Measurements from ENCODE around the gene CDK5R1.

Gene CDK5R1

GRCh38 chr17:32487473-32488176 lies 832 bp downstream of the CDK5R1 start:
- no peak for TF ChIP-seq CTCF (IDR thresholded peaks at IDR 0.05)
- peak overlapping the region; percentile 87 for H3K4me3 ChIP-seq
- DNase-seq (ENCODE audit: low spot score): no peak
- peak overlapping the region in 1 of 2 donors; percentile 92 for H3K27ac ChIP-seq

DNA sequence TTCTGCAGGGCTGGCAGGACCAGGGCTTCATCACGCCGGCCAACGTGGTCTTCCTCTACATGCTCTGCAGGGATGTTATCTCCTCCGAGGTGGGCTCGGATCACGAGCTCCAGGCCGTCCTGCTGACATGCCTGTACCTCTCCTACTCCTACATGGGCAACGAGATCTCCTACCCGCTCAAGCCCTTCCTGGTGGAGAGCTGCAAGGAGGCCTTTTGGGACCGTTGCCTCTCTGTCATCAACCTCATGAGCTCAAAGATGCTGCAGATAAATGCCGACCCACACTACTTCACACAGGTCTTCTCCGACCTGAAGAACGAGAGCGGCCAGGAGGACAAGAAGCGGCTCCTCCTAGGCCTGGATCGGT lies 1.4 kb downstream of the CDK5R1 start:
- TF ChIP-seq CTCF (IDR thresholded peaks at IDR 0.05): no peak
- DNase-seq (ENCODE audit: low spot score): no peak
- H3K4me3 ChIP-seq: peak overlapping the region; percentile 87
- no peak overlapping the region for H3K27ac ChIP-seq

- TF ChIP-seq CTCF (IDR thresholded peaks at IDR 0.05): no peak
- no peak overlapping the region for H3K27ac ChIP-seq
- no peak for DNase-seq (ENCODE audit: low spot score)
- H3K4me3 ChIP-seq: no peak overlapping the region
Measured at GRCh38 chr17:32488604-32489180, 1.9 kb downstream of the CDK5R1 start.

- no peak for DNase-seq (ENCODE audit: low spot score)
- H3K27ac ChIP-seq: no peak overlapping the region
Measured at GRCh38 chr17:32489320-32490100, 2.7 kb downstream of the CDK5R1 start.

GRCh38 chr17:32490101-32490482 lies 3.3 kb downstream of the CDK5R1 start:
- no peak for DNase-seq (ENCODE audit: low spot score)
- TF ChIP-seq CTCF (IDR thresholded peaks at IDR 0.05): no peak
- no peak overlapping the region for H3K4me3 ChIP-seq
- H3K27ac ChIP-seq: no peak overlapping the region

More at GRCh38 chr17:32489320-32490100, 2.7 kb downstream of the CDK5R1 start:
- TF ChIP-seq CTCF (IDR thresholded peaks at IDR 0.05): no peak
- H3K4me3 ChIP-seq: no peak overlapping the region

DNA sequence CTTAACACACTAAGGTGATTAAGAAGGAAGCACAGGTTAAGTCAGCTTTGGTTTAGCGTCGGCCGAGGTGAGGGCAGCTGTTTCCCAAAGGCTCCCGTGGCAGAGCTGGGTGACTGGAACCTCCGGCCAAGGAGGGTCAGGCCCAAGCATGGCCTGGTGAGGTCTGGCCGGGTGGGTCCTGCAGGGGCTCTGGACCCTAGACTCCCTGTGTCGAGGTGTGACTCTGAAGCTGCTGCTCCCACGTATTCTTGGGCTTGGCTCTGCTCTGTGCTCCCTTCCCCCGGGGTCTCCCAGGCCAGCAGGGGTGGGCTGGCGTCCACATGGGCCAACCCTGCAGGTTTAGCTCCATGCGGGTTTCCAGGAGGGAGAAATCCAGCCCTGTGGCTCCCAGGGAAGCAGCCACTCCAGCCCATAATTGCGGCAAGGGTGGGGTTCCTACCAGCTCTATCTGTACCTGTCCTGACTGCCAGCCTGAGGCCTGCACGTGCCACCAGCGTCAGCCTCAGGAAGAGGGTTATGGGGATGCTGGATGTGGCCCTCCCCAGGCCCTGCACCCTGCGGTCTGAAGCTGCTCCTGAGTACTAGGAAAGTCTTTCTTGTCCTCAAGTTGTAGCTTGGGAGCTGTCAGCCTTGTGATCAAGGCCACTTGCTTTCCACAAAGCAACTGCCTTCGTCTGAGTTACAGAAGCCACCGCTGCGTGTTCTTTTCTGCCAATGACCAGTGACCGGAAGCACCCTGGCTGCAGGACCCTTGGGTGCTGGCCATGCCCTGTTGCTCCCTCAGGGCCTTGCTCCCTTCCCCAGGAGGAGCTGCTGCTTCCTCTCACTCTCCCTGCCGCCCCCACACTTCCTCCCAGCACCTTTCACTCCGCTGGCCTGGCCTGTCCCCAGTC lies 4.8 kb downstream of the CDK5R1 start:
- no peak for DNase-seq (ENCODE audit: low spot score)
- H3K27ac ChIP-seq: no peak overlapping the region
- TF ChIP-seq CTCF (IDR thresholded peaks at IDR 0.05): no peak
- H3K4me3 ChIP-seq: no peak overlapping the region
